ENCODE results near the gene DYSF. TPM values are rescaled to one million over a fixed set of nuclear protein-coding genes. Genes with fewer than 3 reads are reported as not detected.

DYSF gene
- total and polyA plus RNA-seq, 2 donors (not counting 3 experiments of a cell fraction or from before 2014, with no cell fraction given), result 50.9 to 152 TPM

DNA sequence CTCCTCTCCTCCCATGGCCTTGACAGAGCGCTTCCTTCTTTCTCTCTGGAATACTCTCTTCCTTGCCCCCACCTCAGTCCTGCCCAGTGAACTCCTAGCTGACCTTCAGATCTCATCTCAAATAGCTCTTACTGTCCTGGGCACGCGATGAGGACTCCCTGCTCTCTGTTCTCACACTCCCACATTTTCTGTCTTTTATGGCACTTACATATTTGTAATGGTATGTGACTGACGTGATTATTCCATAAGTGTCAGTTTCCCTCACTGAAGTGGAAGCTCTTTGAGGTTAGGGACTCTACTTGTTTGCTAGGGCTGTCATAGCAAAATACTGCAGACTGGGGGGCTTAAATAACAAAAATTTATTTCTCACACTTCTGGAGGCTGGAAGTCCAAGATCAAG is 1.7 kb upstream of the DYSF start:
- H4K20me1 ChIP-seq (replicated peaks; ENCODE audit: control insufficient read depth, extremely low read depth, insufficient read depth, low read length), result no peaks in the 10 kb centered on the region
- DNase-seq (ENCODE audit: low read depth, low spot score), result no peak
- H3K4me2 ChIP-seq (ENCODE audit: insufficient read depth, low read length), result no peak overlapping the region
- peaks cover 45% of the 10 kb centered on the region for H3K4me1 ChIP-seq (ENCODE audit: control insufficient read depth, extremely low read depth, insufficient read depth, low read length)
- no peak overlapping the region for H3K4me3 ChIP-seq (replicated peaks in 1 of 3; ENCODE audit: insufficient read depth in 1 of 3, low read depth in 1 of 3, low read length in 3 of 3)
- no peak overlapping the region for H3K9ac ChIP-seq (replicated peaks; ENCODE audit: extremely low read depth, insufficient read depth, low read length)
- CTCF ChIA-PET, result interaction anchor here (0.8 to 5.0 kb wide), 4 partner anchors 9 to 152 kb away, joined by 3 to 32 read pairs (median 10); no protein-coding TSS in a partner anchor
- no peaks in the 10 kb centered on the region for H3K9me1 ChIP-seq (replicated peaks; ENCODE audit: control insufficient read depth, extremely low read depth, insufficient read depth, low read length)
- no TSS peak for BruUV-seq (replicated peaks)
- POLR2A ChIA-PET, result no interaction called here
- intact Hi-C loops (cut with micrococcal nuclease) (loop anchor here (1.0 to 10.0 kb wide), 2 partner anchors 8 to 153 kb away; no protein-coding TSS in a partner anchor), dilution Hi-C loops (cut with MboI; ENCODE audit: extremely low pct_ligation_motif_present, low sequenced_read_pairs) (no loop called here)
- no peaks in the 10 kb centered on the region for H3K79me2 ChIP-seq (ENCODE audit: control insufficient read depth, insufficient read depth, low read length)
- no peaks in the 10 kb centered on the region for H3K27me3 ChIP-seq (ENCODE audit: control insufficient read depth in 2 of 2, insufficient read depth in 2 of 2, low read length in 2 of 2)
- H3K36me3 ChIP-seq (ENCODE audit: control insufficient read depth in 2 of 2, extremely low read depth in 1 of 2, insufficient read depth in 2 of 2, low read length in 2 of 2), result no peaks in the 10 kb centered on the region
- no peaks in the 10 kb centered on the region for H3K9me3 ChIP-seq (replicated peaks; ENCODE audit: control insufficient read depth, insufficient read depth, low read length)
- no peak overlapping the region for H2AFZ ChIP-seq (ENCODE audit: low read depth, low read length)
- no peak overlapping the region for H3K27ac ChIP-seq (ENCODE audit: insufficient read depth, low read depth, low read length)
- TF ChIP-seq MYC (IDR thresholded peaks at IDR 0.05; ENCODE audit: low read depth, low read length) (no peak), POLR2A (IDR thresholded peaks at IDR 0.05; ENCODE audit: low read depth, low read length) (no peak), EZH2 (IDR thresholded peaks at IDR 0.05; ENCODE audit: borderline replicate concordance, low read depth, low read length, severe bottlenecking) (no peak), POLR2AphosphoS5 (IDR thresholded peaks at IDR 0.05; ENCODE audit: insufficient read depth, low read depth, low read length) (no peak), JUN (IDR thresholded peaks at IDR 0.05; ENCODE audit: borderline replicate concordance, insufficient read depth, insufficient read length, low read depth) (no peak), GATA2 (IDR thresholded peaks at IDR 0.05; ENCODE audit: insufficient read depth, insufficient read length, low read depth, low read length) (no peak), FOS (IDR thresholded peaks at IDR 0.05; ENCODE audit: borderline replicate concordance, insufficient read depth, low read length) (no peak)
- TF ChIP-seq, protein P1, sequence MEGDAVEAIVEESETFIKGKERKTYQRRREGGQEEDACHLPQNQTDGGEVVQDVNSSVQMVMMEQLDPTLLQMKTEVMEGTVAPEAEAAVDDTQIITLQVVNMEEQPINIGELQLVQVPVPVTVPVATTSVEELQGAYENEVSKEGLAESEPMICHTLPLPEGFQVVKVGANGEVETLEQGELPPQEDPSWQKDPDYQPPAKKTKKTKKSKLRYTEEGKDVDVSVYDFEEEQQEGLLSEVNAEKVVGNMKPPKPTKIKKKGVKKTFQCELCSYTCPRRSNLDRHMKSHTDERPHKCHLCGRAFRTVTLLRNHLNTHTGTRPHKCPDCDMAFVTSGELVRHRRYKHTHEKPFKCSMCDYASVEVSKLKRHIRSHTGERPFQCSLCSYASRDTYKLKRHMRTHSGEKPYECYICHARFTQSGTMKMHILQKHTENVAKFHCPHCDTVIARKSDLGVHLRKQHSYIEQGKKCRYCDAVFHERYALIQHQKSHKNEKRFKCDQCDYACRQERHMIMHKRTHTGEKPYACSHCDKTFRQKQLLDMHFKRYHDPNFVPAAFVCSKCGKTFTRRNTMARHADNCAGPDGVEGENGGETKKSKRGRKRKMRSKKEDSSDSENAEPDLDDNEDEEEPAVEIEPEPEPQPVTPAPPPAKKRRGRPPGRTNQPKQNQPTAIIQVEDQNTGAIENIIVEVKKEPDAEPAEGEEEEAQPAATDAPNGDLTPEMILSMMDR (IDR thresholded peaks at IDR 0.05; ENCODE audit: extremely low read depth in 1 of 2, insufficient read depth in 1 of 2, low read depth in 1 of 2, low read length in 2 of 2), result no peak
- TF ChIP-seq, protein P2, sequence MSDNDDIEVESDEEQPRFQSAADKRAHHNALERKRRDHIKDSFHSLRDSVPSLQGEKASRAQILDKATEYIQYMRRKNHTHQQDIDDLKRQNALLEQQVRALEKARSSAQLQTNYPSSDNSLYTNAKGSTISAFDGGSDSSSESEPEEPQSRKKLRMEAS (IDR thresholded peaks at IDR 0.05; ENCODE audit: insufficient read depth, insufficient read length), result no peak
- FAIRE-seq, result no peak

Data from endothelial cell of umbilical vein (primary cell).